Right ventricle myocardium superior (tissue), 1 donor: ENCODE data around the gene GOLM1. TPM values are rescaled to one million over a fixed set of nuclear protein-coding genes. Genes with fewer than 3 reads are reported as not detected.
"Not testable (repeated sequence)": the region's sequence is repeated elsewhere in the genome, so short reads cannot be mapped to it uniquely, and the experiment has no call there.

Experiments
- ATAC-seq: fragments of 200-7000 bp; cut with Tn5 transposase; one replicate; pipeline ENCODE4 v1.9.1; 2020; ENCODE audit warnings: mild to moderate bottlenecking; ENCODE audit not compliant: poor library complexity
- DNase-seq: peaks from one replicate; pipeline ENCODE4 v3.0.0-alpha.2; 2020
- intact Hi-C: fragments of 100-400 bp; cut with DNase I; formaldehyde crosslinking; loops from one replicate; pipeline ENCODE4 v1.11.2; 2022
- total RNA-seq: library from RNA; stranded (reverse); fragmentation: NEBNext Ultra II Directional; extraction: Animal tissue kit (Norgen Biotek cat#: 25700); gene quantifications from one replicate; pipeline ENCODE4 v1.2.1, GENCODE V29; 2021
- donor health status: DM: no; HTN: yes; CAD: no; lungs with severe emphysema.

Gene GOLM1
- total RNA-seq, 1 donor from 2014 or later: 3.7 TPM

- DNase-seq: no peak
- intact Hi-C loops: no loop called here
- ATAC-seq: no peak
These were observed 46.5 kb downstream of the GOLM1 start for GRCh38 chr9:86052556-86053468.

DNA sequence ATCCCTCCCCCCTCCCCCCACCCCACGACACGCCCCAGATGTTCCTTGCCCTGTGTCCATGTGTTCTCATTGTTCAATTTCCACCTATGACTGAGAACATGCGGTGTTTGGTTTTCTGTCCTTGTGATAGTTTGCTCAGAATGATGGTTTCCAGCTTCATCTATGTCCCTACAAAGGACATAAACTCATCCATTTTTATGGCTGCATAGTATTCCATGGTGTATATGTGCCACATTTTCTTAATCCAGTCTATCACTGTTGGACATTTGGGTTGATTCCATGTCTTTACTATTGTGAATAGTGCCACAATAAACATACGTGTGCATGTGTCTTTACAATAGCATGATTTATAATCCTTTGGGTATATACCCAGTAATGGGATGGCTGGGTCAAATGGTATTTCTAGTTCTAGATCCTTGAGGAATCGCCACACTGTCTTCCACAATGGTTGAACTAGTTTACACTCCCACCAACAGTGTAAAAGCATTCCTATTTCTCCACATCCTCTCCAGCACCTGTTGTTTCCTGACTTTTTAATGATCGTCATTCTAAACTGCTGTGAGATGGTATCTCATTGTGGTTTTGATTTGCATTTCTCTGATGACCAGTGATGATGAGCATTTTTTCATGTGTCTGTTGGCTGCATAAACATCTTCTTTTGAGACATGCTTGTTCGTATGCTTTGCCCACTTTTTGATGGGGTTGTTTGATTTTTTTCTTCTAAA, 51.2 kb downstream of the GOLM1 start:
- DNase-seq, intact Hi-C loops: not testable (repeated sequence)

GRCh38 chr9:86047361-86047760, 52.0 kb downstream of the GOLM1 start:
- no peak for ATAC-seq
- DNase-seq: no peak
- intact Hi-C loops: no loop called here

More for the DNA sequence above, 51.2 kb downstream of the GOLM1 start:
- ATAC-seq: not testable (repeated sequence)

DNA sequence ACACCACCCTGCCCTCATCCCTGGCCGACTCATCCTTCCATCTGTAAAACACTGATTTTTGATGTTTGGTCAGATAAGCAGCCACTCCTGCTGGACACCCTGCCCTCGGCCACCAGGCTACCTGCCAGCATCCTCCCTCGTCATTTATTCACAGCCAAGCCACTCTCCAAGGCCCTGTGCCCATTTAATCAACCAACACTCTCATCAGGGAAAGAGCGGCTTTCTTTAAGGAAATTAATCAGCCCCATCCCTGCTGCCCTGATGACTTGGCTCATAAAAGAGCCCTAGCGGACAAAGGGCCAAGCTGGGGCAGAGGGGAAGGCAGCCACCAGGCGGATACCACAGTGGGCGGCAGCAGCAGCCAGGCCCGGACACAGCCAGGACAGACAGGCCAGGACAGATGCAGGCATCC, 52.4 kb downstream of the GOLM1 start:
- intact Hi-C loops: no loop called here
- DNase-seq (no peak), ATAC-seq (no peak)

DNA sequence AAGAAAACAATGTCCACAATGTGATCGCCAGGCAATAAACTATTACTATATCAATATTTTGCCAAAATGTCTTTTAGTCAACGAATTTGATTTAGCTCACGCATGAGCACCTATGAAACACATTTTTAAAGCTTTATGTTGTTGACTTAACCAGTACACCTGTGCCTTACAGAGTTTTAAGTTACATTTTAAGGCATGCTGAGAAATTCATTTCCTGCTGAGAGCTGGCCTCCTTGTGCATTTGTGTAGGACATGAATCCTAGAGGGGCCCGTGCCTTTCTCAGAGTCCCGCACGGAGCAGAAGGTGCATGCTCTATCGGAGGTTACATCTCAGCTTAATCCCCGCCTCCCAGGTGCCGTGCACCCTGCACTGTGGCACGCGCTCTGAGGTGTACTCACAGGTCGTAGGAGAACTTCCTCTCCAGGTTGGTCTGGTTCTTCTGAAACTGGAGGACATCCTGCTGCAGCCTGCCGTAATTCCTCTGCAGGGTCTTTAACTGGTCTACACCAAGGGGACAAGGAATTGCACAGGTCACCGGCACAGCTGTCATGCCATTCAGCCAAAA, 53.2 kb downstream of the GOLM1 start:
- intact Hi-C loops: no loop called here
- DNase-seq (no peak), ATAC-seq (no peak)

DNA sequence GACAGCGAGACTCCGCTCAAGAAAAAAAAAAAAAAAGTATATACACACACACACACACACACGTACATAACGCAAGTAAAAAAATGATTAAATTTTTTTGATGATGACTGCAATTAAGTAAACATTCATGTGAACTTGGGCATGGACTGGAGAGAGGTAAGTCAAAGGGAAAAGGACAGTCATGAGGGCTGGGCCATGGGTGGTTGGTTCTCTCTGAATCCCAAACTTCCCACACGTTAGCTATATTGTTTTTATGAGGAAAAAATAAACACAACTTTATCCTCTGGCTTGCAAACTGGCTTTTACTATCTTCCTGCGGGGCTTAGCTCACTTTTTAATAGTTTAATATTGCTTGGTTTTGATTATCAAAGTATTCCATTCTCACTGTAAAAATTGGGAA, 53.7 kb downstream of the GOLM1 start:
- no peak for DNase-seq
- intact Hi-C loops: no loop called here
- ATAC-seq: no peak

- DNase-seq (no peak), ATAC-seq (no peak)
- intact Hi-C loops: no loop called here
These were observed 55.4 kb downstream of the GOLM1 start for GRCh38 chr9:86043999-86044398.

- no peak for DNase-seq
- no peak for ATAC-seq
- intact Hi-C loops: no loop called here
These were observed 55.8 kb downstream of the GOLM1 start for GRCh38 chr9:86043586-86043985.

DNA sequence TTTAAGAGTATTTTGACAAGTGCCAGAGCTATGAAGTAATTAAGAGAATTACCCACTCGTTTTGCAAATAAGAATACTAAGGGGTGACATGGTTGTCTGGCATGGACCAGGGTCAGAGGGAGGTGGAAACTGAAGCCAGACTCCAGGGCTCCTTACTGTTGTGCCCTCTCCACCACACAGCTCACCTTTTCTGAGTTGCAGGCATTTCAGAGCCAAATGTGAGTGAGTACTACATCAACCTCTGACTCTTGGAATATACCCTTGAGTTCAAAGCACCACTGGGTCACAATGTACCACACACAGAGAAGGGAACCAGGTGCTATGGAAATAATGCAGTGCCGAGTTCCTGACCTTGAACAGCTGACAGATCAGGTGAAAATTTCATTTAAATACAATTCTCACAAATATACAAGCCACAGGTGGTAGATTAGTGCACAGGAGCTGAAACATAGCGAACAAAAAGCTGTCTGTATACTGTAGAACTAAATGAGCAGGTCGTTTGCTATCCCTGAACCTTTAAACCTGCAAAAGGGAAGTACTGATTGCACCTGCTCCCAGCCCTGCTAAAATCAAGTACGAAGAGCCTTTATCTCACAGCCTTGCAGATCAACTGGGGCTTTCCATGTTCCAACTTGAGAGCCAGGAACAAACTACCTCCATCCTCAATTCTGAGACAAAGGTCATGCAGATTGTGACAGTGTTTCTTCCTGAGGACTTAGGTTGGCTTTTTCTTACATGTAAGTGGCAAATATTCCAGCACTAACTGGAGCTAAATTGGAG, 57.0 kb downstream of the GOLM1 start:
- ATAC-seq (no peak), DNase-seq (no peak)
- intact Hi-C loops: no loop called here

- no peak for DNase-seq
- no peak for ATAC-seq
- intact Hi-C loops: no loop called here
These were observed 58.0 kb downstream of the GOLM1 start for GRCh38 chr9:86041311-86041741.

DNA sequence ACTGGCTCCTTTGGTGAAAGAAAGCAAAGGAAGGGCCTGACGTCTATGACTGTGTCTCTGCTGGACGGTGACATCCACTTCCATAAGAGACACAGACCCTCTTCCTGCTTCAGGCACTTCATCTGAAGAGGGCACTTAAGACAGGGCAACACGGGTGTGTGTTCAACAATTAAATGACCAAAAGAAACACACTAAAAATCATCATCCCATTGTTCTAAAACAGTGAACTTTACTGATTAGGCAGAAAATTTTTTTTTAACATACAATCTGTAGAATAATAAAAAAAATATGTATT, 58.5 kb downstream of the GOLM1 start:
- intact Hi-C loops: no loop called here
- no peak for DNase-seq
- ATAC-seq: no peak

DNA sequence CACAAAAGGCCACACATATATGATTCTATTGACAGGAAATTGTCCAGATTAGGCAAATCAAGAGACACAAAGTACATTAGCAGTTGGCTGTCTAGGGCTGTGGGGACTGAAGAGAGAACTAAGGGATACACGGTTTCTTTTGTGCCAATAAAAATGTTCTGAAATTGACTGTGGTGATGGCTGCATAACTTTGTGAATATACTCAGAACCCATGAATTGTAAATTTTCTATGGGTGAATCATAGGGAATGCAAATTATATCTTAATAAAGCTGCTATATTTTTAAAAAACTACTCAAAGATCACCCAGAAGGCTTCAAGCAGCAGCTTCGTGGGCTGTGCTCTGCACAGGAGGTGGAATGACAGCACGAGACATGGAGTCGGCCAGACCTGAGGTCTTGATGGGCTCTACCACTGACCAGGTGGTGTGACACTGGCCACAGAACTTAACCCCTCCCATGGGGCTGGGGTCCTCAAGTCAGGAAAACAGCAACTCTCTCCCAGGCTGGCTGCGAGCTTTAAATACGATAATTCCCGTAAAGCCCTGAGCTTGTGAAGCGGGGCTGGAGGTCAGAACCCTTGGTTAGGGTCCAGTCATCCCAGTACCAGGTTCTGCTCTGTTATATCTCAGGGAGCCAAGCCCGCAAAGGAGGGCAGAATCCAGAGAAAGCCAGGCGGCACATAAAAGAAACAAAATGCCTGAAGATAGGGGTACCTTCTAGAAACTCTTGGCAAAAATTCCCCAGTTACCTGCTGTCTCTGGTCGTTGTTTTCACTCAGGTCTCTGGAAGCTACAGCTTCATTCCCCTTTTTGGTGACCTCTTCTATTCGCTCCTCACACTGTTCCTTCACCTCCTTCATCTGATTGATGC, 59.1 kb downstream of the GOLM1 start:
- DNase-seq: no peak
- intact Hi-C loops: no loop called here
- ATAC-seq: no peak

DNA sequence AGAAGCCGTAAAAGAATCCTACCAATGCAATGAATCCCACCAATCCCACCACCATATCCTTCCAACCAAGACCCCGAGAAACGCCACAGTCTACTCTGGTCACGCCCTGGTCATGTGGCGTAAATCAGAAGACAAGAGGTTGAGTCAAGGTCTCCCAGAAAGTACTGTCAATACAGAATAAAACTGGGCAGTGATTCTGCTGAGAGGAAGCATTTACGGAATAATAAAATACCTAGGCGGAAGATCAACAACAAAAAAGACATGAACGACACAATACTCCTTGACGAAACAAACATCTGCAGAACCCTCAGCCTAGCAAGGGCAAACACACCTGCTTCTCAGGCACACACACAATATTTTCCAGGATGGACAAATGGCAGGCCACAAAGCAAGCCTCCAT, 62.8 kb downstream of the GOLM1 start:
- no peak for ATAC-seq
- DNase-seq: no peak
- intact Hi-C loops: no loop called here

GRCh38 chr9:86035827-86036440, 63.4 kb downstream of the GOLM1 start:
- no peak for ATAC-seq
- DNase-seq: no peak
- intact Hi-C loops: no loop called here

- intact Hi-C loops: no loop called here
- DNase-seq: no peak
- no peak for ATAC-seq
These were observed 64.3 kb downstream of the GOLM1 start for GRCh38 chr9:86034863-86035734.

DNA sequence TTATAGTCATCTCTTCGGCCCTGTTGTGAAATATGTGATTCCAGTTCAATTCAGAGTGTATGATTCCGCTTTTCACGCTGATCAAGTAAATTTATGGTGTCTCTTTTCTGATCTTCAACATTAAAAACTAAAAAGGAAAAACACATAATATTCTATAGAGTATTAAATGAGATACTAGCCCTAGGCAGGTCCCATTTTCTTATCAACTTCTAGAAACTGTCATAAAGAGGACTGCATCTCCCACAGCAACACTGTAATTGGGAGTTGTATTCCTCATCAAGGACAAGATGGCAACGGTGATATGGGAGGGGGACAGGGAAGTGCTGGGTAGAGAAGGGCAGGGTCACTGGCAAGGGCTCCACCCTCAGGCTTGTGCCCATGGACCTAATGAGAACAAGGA, 71.6 kb downstream of the GOLM1 start:
- DNase-seq (no peak), ATAC-seq (no peak)
- intact Hi-C loops: no loop called here

- ATAC-seq: no peak
- intact Hi-C loops: no loop called here
- no peak for DNase-seq
These were observed 76.6 kb downstream of the GOLM1 start for GRCh38 chr9:86022687-86023266.
